Aortic smooth muscle cell (primary cell): ENCODE data around the gene IGDCC3. TPM values are rescaled to one million over a fixed set of nuclear protein-coding genes. Genes with fewer than 3 reads are reported as not detected.

Experiments used
- total RNA-seq: library from RNA; depleted of rRNA; stranded (reverse); fragments of >200 nt; gene quantifications from 2 replicates; pipeline ENCODE4 v1.2.3, GENCODE V29; 2014

IGDCC3 gene
- not detected in 2 replicates for total RNA-seq

GRCh38 chr15:65377976-65378366, at the start of gene IGDCC3:
Gene IGDCC3 (minus strand): TSS chr15:65378002. CDS start chr15:65377788, 214 bp downstream.

GRCh38 chr15:65304381-65305149, 73.2 kb downstream of the IGDCC3 start, which contains the start of gene RNU5B-1:
Gene RNU5B-1 (plus strand): TSS chr15:65304677.

GRCh38 chr15:65286704-65287519, 90.9 kb downstream of the IGDCC3 start, which contains the start of gene PARP16:
Gene PARP16 (minus strand): TSS chr15:65286883. CDS start chr15:65286426, 457 bp downstream.

Other genes with a start within 250 kb of the IGDCC3 start
- gene PDCD7, start 244.2 kb downstream of the IGDCC3 start, total RNA-seq, result 12.0 and 12.3 TPM in 2 replicates
- gene CLPX, start 192.7 kb downstream of the IGDCC3 start, total RNA-seq, result 37.7 and 47.5 TPM in 2 replicates
- gene CILP, start 166.5 kb downstream of the IGDCC3 start, total RNA-seq, result not detected in 2 replicates
- gene PARP16, start 91.1 kb downstream of the IGDCC3 start, total RNA-seq, result 1.2 and 1.9 TPM in 2 replicates
- gene RNU5A-1, start 82.0 kb downstream of the IGDCC3 start, total RNA-seq, result not detected in 2 replicates
- not detected in 2 replicates for gene RNU5B-1, start 73.3 kb downstream of the IGDCC3 start, total RNA-seq
- 0.06 and 0.13 TPM in 2 replicates for gene IGDCC4, start 44.9 kb upstream of the IGDCC3 start, total RNA-seq
- gene DPP8, start 139.7 kb upstream of the IGDCC3 start, total RNA-seq, result 46.3 and 54.7 TPM in 2 replicates
- 71.7 and 91.0 TPM in 2 replicates for gene HACD3, start 152.5 kb upstream of the IGDCC3 start, total RNA-seq
- 22.7 and 25.7 TPM in 2 replicates for gene INTS14, start 233.1 kb upstream of the IGDCC3 start, total RNA-seq
- gene SLC24A1, start 243.9 kb upstream of the IGDCC3 start, total RNA-seq, result 4.4 and 4.6 TPM in 2 replicates